NCI-H226 (cell line): Measurements from ENCODE around the gene PRPF38B.
A peak's percentile ranks its signal among the peaks of the same experiment; 100 is the strongest.
"Not testable (repeated sequence)": the region's sequence is repeated elsewhere in the genome, so short reads cannot be mapped to it uniquely, and the experiment has no call there.

Source experiments
- DNase-seq: peaks from one replicate; pipeline ENCODE4 v3.0.0-alpha.2; 2015

The PRPF38B gene, protein sequence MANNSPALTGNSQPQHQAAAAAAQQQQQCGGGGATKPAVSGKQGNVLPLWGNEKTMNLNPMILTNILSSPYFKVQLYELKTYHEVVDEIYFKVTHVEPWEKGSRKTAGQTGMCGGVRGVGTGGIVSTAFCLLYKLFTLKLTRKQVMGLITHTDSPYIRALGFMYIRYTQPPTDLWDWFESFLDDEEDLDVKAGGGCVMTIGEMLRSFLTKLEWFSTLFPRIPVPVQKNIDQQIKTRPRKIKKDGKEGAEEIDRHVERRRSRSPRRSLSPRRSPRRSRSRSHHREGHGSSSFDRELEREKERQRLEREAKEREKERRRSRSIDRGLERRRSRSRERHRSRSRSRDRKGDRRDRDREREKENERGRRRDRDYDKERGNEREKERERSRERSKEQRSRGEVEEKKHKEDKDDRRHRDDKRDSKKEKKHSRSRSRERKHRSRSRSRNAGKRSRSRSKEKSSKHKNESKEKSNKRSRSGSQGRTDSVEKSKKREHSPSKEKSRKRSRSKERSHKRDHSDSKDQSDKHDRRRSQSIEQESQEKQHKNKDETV

DNA sequence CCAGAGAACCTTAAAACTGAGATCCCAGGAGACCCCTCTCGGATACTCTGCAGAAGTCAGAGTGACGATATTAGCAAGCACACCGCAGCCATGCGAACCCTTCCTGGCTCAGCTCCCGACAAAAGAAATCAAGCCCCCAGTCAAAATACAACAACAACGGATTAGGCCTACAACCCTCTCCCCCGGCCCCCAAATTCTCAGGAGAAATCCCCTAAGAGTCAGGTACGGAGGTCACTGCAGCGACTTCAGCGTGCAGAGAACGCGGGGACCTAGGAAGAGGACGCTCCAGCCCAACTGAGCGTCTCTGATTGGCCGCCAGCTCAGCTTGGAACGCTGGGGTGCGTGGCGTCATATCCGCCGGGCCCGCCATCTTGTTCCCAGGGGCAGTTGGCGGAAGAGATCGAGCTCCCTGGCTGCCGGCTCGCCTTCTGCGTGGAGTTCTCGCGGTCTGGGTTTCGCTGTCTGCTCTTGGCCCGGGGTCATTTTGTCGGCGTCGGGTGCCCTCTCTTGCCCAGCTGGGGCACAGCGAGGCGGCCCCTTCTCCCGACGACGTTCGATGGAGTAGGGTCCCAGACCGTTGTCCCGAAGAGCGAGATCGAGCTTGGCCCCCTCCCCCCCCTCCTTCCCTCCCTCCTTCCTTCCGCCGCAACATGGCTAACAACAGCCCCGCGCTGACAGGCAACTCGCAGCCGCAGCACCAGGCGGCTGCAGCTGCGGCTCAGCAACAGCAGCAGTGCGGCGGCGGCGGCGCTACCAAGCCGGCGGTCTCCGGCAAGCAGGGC, at the start of gene PRPF38B:
PRPF38B (plus strand) TSS at position 369 of the 782 bp plus-strand sequence; CDS start at position 651, 282 bp downstream.
- DNase-seq: peak; percentile 93

- peak; percentile 10 for DNase-seq
Observed at GRCh38 chr1:108643492-108644335, 48.4 kb upstream of the PRPF38B start.

DNA sequence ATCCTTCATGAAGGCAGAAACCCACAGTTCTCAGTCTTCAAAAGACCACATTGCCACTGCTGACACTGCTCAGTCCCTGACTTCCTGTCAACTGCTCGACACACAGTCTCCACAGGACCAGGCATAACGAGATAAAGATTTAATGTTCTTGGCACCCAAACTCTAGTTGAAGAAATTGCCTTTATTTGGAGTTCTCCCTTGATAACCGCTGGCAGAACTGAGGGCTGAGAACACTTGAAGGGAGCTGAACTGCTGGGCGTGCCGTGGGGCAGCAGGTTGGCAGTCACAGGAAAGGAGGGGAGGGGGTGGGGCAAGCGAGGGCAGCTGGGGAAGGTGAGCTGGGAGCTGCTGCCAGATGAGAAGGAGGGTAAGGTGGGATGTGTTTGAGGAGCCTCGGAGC, 47.1 kb upstream of the PRPF38B start:
- DNase-seq: no peak

- DNase-seq: no peak
Observed at GRCh38 chr1:108645564-108646184, 46.4 kb upstream of the PRPF38B start.

GRCh38 chr1:108646265-108646647, 45.9 kb upstream of the PRPF38B start:
- DNase-seq: no peak

DNA sequence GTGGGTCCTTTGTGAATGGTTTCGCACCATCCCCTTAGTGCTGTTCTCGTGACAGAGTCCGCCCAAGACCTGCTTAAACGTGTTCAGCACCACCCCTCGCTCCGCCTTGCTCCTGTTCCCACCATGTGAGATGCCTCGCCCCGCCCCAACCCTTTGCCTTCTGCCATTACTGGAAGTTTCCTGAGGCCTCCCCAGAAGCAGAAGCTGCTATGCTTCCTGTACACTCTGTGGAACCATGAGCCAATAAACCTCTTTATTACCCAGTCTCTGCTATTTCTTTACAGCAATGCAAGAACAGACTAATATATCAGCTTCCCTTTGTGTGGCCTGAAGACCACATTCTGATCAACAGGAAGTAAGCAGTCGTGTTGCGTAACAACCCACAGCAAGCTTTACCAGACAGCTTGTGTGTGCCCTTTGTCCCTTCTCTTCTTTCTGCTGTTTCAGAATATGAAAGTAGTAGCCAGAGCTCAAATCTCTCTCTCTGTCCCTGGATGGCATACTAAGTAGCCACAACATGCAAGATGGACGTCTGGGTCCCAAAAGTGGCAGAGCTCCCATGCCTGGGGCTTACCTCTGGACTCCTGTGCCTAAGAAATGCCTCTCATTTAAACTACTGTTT, 45.4 kb upstream of the PRPF38B start:
- DNase-seq: no peak

DNA sequence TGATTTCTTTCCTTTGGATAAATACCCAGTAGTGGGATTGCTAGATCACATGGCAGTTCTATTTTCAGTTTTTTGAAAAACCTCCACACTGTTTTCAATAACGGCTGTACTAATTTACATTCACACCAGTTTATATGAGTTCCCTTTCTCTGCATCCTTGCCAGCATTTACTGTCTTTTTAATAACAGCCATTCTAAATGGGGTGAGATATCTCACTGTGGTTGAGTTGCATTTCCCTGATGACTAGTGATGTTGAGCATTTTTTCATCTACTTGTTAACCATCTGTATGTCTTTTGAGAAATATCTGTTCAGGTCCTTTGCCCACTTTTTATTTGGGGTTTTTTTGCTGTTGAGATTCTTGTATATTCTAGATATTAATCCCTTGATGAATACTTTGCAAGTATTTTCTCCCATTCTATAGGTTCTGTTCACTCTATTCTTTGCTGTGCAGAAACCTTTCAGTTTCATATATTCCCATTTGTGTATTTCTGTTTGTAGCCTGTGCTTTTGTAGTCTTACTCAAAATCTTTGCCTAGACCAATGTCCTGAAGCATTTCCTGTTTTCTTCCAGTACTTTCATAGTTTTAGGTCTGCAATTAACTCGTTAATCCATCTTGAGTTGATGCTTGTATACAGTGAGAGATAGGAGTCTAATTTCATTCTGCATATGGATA, 38.5 kb upstream of the PRPF38B start:
- no peak for DNase-seq

GRCh38 chr1:108657356-108658080, 34.6 kb upstream of the PRPF38B start:
- DNase-seq: no peak

DNA sequence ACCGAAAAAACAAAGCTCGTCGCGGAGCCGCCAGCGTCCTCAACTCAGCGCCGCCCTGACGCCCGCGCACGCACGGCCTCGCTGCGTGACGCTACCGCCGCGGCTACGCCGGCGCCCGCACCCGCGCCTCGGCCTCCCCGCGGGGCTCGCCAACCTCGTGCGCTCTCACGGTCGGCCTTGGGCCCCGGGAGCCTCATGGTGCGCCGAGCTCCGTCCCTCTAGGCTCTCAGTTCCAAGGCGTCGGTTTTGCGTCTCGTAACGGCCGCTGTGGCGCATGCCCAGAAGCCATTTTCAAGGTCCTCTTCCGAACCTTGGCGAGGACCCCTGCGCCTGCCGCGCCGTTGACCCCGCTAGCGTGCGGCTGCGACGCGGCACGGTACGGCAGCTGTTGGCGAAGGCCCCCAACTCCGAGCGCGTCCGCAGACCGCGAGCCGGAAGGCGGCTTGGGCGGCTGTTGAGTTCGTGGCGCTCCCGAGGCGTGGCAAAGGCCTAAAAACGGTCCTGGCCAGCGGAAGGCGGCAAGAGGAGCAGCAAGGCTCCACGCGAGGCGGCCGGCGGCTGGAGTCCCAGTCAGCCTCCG, 31.0 kb upstream of the PRPF38B start, which contains the start of gene HENMT1:
HENMT1 (minus strand) TSS at position 64 of the 580 bp plus-strand sequence. CDS start 1,209 bp downstream, outside the sequence.
- no peak for DNase-seq

DNA sequence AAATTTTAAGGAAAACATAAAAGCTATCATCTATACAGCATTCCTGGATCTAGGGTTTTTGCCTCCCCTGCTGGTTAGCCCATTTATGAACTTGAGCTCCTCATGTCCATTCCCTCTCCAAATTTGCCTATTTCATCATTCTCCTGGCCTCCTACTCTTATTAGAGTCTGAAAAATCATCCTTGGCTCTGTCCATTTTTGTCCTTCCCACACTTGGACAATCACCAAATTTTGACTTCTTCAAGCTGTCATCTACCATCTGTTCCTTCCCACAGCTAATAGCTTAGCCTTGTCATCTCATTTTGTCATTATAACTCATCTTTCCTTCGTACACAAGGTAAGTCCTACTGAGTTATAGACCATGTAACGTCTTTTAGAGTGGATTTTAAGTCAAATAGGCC, 29.0 kb upstream of the PRPF38B start:
- DNase-seq: no peak

DNA sequence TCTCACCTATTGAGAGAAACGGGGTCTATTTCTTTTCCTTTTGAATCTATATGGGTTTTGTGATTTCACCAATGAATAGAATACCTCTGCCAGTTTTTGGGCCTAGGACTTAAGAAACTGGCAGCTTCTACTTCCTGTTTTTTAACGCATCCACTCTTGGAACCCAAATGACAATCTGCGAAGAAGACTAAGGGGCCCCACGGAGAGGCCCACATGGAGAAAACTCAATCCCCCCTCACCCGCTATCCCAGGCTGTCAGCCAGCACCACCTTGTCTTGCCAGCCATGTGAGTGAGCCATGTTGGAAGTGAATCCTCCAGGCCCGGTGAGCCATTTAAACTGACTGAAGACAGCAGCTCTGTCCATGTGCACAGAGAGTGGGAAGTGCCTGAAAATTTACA, 27.6 kb upstream of the PRPF38B start:
- DNase-seq: no peak

- DNase-seq: no peak
Observed at GRCh38 chr1:108665067-108665466, 27.0 kb upstream of the PRPF38B start.

- no peak for DNase-seq
Observed at GRCh38 chr1:108665771-108666170, 26.3 kb upstream of the PRPF38B start.

DNA sequence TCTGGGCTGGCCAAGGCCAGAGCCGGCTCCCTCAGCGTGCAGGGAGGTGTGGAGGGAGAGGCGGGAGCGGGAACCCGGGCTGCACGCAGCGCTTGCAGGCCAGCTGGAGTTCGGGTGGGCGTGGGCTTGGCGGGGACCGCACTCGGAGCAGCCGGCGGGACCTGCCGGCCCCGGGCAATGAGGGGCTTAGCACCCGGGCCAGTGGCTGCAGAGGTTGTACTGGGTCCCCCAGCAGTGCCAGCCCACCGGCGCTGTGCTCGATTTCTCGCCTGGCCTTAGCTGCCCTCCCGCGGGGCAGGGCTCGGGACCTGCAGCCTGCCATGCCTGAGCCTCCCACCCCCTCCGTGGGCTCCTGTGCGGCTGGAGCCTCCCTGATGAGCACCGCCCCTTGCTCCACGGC, 24.7 kb upstream of the PRPF38B start:
- not testable (repeated sequence) for DNase-seq

GRCh38 chr1:108668777-108669176, 23.3 kb upstream of the PRPF38B start:
- no peak for DNase-seq

DNA sequence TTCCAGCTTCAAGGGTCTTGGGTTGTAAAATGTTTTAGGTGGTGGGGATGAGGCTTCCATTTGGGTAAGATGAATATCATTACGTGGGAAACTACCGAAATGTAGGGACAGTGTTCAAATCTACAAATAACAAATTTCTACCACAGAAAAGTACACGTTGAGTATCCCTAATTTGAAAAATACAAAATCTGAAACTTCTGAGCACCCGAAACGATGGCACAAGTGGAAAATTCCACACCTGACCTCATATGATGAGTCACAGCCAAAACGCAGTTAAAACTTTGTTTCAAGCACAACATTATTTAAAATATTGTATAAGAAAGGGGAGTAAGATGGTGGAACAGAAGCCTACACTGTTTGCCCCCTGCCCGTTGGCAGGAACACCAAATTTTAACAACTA, 22.4 kb upstream of the PRPF38B start:
- DNase-seq: no peak

DNA sequence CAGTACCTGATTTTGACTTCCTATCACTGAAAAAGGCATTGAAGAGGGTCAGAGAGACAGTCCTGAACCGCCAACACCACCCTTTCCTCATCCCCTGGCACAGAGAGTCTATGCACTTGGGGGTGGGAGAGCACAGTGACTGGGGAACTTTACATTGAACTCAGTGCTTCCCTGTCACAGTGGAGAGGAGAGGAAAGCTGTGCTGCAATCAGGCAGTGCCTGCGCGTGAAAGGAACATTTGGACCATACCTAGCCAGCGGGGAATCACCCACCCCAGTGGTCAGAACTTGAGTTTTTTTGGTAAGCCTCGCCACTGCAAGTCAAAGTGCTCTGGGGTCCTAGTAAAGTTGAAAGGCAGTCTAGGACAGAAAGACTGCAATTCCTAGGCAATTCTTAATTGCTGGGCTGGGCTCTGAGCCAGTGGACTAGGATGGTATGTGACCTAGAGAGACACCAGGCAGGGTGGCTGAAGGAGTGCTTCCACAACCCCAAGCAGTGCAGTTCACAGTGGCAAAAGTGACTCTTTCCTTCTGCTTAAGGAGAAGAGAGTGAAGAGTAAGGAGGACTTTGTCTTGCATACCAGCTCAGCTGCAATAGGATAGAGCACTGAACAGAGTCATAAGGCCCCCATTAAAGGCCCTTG, 21.9 kb upstream of the PRPF38B start:
- DNase-seq: no peak

- DNase-seq: no peak
Observed at GRCh38 chr1:108671143-108671542, 21.0 kb upstream of the PRPF38B start.

GRCh38 chr1:108678706-108679105, 13.4 kb upstream of the PRPF38B start:
- DNase-seq: no peak
